Peyer's patch (tissue), 4 donors: ENCODE data around the gene SMIM23.

Experiments used
- CTCF ChIP-seq, 6 experiments: fragments of 450-650 bp in 4 of 6; fragments of 200-600 bp in 2 of 6; sonication (generic) in 1 of 6; IDR thresholded peaks; one replicate each; pipeline ENCODE4 v1.5.1; 2017 to 2019; ENCODE audit warnings: antibody characterized with exemption in 6 of 6, mild to moderate bottlenecking in 3 of 6, moderate library complexity in 1 of 6
- POLR2A ChIP-seq, 2 donors: fragments of 450-650 bp; IDR thresholded peaks; one replicate each; pipeline ENCODE4 v1.5.1; 2017; ENCODE audit warnings: antibody characterized with exemption in 2 of 2, mild to moderate bottlenecking in 2 of 2, moderate library complexity in 2 of 2

- TF ChIP-seq CTCF (IDR thresholded peaks at IDR 0.05) = no peak
- no peak for TF ChIP-seq POLR2A (IDR thresholded peaks at IDR 0.05)
Observed at GRCh38 chr5:171810227-171810626, 24.6 kb downstream of the SMIM23 start.
